DMS 273 (cell line): Measurements from ENCODE around the gene ZFP64.
"Not testable (repeated sequence)": the region's sequence is repeated elsewhere in the genome, so short reads cannot be mapped to it uniquely, and the experiment has no call there.

Source experiments
- DNase-seq: peaks from one replicate; lab custom pipeline; 2025; ENCODE audit not compliant: unreplicated experiment; lab: John Stamatoyannopoulos, UW

ZFP64 gene

DNA sequence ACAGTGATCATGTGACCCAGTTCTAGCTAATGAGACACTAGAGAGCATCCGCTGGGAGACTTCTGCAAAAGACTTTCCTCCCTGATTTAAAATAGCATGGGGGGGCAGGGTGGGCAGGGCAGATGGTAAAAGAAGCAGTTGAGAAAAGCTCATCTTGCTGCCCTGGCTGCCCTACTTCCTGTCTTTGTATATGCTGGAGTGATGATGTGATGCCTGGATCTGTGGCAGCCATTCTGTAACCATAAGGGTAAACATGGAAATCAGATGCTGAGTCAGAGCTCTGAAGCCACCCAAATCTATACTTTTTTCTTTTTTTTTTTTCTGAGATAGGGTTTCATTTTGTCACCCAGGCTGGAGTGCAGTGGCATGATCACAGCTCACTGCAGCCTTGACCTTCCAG lies 25.4 kb downstream of the ZFP64 start:
- no peak for DNase-seq

DNA sequence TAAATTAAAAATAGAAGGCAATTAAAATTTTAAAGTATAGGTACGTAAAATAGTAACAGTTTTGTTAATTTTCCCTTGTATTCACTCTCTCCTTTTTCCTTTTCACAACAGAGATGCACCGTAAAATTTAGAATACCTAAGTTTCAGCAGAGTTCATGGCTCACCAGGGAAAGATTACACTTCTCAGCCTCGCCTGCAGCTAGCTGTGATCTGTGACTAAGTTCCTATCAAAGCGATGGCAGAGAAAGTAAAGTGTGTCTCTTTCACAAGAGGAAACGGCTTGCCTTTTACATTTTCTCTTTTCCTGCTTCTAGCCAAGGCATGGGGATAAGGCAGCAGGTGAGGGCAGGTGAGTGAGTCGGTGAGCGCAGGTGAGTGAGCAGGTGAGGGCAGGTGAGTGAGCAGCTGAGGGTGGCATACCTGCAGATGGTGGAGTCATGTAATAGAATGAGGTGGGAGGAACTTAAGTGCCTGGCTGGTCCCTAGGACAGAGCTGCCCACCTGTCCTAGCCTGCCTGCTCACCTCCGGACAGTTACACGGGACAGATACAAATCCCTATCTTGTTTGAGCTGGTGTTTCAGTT lies 30.9 kb downstream of the ZFP64 start:
- no peak for DNase-seq

DNA sequence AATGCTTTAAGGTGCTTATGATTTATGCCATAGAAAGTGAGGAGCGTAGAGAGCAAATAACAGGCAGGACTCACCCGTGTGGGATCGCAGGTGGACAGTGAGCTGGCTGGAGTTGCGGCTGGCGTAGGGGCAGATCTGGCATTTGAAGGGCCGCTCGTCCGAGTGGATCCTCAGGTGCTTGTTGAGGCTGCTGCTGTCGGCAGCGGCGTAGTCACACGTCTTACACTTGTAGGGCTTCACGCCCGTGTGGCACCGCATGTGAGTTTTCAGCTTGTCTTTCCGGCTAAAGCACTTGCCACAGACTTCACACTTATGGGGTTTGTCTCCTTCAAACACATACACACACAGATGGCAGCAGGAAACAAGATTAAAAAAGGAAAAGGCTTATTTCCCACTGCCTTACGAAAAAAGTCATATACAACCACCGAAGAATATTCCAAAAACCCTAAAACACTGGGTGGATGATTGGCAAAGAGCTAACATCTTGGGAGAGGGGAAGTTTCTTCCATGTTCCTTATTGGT lies 31.5 kb downstream of the ZFP64 start:
- no peak for DNase-seq

GRCh38 chr20:52154575-52154974 lies 37.0 kb downstream of the ZFP64 start:
- DNase-seq = no peak

GRCh38 chr20:52153896-52154295 lies 37.7 kb downstream of the ZFP64 start:
- DNase-seq = no peak

DNA sequence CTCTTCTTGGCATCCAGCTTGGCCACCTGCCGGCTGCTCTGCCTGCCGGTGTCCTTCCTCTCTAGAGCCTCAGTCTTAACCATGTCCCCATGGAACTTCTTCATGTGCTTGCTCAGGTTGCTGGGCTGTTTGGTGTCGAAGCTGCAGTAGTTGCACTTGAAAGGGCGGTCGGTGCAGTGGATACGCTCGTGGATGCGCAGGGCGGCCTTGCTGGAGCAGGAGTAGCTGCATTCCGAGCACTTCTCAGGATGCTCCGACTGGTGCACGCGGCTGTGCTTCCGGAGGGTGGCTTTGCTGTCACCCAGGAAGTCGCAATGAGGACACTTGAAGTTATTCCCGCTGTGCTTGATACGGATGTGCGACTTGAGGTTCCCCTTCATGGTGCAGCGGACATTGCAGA lies 38.7 kb downstream of the ZFP64 start:
- DNase-seq = no peak

DNA sequence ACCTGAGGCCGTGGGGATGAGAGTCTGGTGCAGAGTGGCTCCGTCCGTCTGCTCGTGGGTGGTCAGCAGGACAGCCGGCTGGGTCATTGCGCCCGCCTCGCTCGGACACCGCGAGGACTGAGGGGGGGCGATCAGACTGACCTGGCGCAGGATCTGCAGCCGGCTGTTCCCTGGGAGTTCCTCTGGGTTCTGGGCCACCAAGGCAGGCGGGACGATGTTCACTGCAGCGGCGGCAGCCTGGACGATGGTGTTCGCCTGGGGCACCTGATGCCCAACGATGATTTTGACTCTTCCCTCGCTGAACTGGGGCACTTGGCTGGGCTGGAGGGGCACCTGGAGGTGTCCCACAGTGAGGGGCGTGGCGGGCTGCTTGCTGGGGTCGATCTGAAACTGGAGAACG lies 39.2 kb downstream of the ZFP64 start:
- DNase-seq = no peak

DNA sequence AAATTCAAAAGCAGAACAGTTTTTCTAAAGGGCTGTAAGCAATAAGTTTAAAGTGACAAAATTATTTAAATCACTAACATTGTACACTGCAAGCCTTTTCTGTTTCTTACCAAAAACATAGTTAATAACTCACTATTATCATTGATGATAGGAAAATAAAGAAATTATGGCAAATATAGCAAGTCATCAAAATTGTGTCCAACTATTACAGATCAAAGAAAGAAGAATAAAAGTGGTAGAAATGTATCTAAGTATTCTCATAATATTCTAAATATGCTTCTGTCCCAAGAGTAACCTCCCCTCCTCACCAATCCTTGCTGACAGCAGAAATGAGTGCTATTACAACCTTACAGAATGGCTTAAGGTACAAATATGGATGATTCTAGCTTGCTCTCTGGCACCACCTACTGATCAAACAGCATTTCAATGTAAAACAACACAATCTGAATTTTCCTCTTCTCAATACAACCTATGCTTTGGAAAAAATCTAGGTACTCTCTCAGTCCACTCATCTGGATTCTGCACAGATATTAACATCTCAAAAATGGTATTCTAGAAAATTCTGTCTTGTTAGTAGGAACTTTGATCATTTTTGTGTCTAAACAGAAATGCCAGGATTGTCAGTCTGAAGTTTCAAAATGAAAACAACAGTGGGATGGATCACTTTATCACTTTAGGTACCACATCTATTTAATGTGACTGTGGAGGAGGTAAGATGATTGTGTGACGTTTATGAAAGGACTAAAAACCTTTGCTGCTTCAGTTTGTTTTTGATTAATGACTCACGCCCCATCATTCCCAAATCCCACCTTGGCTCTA lies 40.9 kb downstream of the ZFP64 start:
- DNase-seq = peak; percentile 64

GRCh38 chr20:52145587-52145986 lies 46.0 kb downstream of the ZFP64 start:
- no peak for DNase-seq

GRCh38 chr20:52143277-52143676 lies 48.3 kb downstream of the ZFP64 start:
- no peak for DNase-seq

- no peak for DNase-seq
Measured at GRCh38 chr20:52142757-52143156, 48.8 kb downstream of the ZFP64 start.

DNA sequence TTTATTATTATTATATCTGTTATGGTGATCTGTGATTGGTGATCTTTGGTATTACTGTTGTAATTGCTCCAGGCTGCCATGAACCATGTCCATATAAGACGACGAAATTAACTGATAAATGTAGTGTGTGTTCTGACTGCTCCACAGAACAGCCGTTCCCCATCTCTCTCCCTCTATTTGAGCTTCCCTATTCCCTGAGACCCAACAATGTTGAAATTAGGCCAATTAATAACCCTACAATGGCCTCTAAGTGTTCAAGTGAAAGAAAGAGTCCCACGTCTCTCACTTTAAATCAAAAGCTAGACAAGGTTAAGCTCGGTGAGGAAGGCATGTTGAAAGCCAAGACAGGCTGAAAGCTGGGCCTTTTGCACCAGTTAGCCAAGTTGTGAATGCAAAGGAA lies 51.6 kb downstream of the ZFP64 start:
- no peak for DNase-seq

- no peak for DNase-seq
Measured at GRCh38 chr20:52137850-52138249, 53.7 kb downstream of the ZFP64 start.

- not testable (repeated sequence) for DNase-seq
Measured at GRCh38 chr20:52133714-52134113, 57.9 kb downstream of the ZFP64 start.

GRCh38 chr20:52132337-52132736 lies 59.2 kb downstream of the ZFP64 start:
- DNase-seq = no peak

DNA sequence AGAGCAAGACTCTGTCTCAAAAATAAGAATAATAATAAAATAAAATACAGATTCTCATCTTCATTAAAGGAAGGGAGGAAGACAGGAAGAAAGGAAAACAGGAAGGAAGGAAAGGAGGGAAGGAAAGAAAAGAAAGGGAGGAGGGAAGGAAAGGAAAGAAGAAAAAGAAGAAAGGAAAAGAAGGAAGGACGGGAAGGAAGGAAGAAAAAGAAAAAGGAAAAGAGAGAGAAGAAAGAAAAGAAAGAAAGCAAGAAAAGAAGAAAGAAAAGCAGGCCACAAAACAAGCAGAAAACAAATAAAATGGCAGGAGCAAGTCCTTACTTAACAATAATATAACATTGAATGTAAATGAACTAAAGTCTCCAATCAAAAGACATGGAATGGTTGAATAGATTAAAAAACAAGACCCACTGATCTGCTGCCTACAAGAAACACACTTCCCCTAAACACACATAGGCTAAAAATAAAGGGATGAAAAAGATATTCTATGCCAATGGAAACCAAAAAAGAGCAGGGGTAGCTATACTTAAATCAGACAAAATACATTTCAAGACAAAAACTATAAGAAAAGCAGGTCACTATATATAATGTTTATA lies 60.4 kb downstream of the ZFP64 start:
- no peak for DNase-seq

GRCh38 chr20:52130406-52130805 lies 61.2 kb downstream of the ZFP64 start:
- no peak for DNase-seq

DNA sequence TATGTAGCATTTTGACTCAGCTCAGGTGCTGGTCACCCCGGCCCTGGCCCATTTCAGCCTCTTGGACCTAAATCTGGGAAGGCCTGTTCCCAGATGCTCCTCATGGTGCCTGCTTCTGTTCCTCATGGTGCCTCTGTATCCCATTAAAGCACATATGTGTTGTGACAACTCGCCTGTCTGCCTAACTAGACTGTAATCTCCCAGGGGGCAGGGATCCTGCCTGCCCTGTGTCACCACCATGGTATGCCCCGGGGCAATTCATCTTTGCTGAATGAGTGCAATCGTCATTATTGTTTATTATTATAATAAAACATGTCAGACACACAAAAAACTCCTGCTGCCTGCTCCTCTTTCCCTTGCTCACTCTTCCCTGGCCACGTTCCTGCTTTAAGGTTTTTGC lies 62.0 kb downstream of the ZFP64 start:
- DNase-seq = no peak

- no peak for DNase-seq
Measured at GRCh38 chr20:52127309-52127708, 64.3 kb downstream of the ZFP64 start.

GRCh38 chr20:52124821-52125220 lies 66.8 kb downstream of the ZFP64 start:
- no peak for DNase-seq

- DNase-seq = no peak
Measured at GRCh38 chr20:52118696-52119095, 72.9 kb downstream of the ZFP64 start.

- no peak for DNase-seq
Measured at GRCh38 chr20:52118016-52118623, 73.5 kb downstream of the ZFP64 start.
